Prostate gland (tissue), 2 donors: ENCODE results near the gene PBX4.

Experiments used
- POLR2A ChIP-seq: fragments of 450-650 bp; IDR thresholded peaks from one replicate; pipeline ENCODE4 v1.6.1; 2016; ENCODE audit warnings: antibody characterized with exemption, mild to moderate bottlenecking
- POLR2AphosphoS5 ChIP-seq: sonication (generic); formaldehyde crosslinking; IDR thresholded peaks from one replicate; pipeline ENCODE4 v1.6.1; 2017; ENCODE audit warnings: antibody characterized with exemption
- TF ChIP-seq, protein P1 (sequence below), 4 experiments: fragments of 200-600 bp in 2 of 4; fragments of 450-650 bp in 2 of 4; sonication (generic) in 2 of 4; IDR thresholded peaks; 1 replicate in 3 of 4; 2 replicates in 1 of 4; pipeline ENCODE4 v1.5.1; 2016 to 2019; ENCODE audit warnings: antibody characterized with exemption in 4 of 4, mild to moderate bottlenecking in 2 of 4, moderate library complexity in 2 of 4

DNA sequence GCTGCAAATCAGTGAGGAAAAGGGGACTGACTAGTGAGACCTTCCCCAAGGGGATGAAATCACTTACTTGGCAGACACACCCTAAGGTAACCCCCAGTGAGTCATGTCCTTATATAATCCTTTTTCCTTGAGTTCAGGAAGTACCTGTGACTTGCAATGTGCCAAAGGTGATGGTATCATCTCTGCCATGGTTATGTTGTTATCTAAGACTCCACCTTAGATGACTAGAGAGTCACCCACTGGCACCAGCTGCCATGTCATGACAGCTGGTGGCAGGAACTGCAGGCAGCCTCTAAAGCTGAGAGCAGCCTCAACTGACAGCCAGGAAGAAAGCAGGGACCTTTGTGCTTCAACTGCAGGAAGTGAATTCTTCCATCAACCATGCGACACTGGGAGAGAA, 12.5 kb downstream of the PBX4 start:
- TF ChIP-seq, protein P1, sequence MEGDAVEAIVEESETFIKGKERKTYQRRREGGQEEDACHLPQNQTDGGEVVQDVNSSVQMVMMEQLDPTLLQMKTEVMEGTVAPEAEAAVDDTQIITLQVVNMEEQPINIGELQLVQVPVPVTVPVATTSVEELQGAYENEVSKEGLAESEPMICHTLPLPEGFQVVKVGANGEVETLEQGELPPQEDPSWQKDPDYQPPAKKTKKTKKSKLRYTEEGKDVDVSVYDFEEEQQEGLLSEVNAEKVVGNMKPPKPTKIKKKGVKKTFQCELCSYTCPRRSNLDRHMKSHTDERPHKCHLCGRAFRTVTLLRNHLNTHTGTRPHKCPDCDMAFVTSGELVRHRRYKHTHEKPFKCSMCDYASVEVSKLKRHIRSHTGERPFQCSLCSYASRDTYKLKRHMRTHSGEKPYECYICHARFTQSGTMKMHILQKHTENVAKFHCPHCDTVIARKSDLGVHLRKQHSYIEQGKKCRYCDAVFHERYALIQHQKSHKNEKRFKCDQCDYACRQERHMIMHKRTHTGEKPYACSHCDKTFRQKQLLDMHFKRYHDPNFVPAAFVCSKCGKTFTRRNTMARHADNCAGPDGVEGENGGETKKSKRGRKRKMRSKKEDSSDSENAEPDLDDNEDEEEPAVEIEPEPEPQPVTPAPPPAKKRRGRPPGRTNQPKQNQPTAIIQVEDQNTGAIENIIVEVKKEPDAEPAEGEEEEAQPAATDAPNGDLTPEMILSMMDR (IDR thresholded peaks at IDR 0.05) = no peak
- TF ChIP-seq POLR2AphosphoS5 = no peak
- no peak for TF ChIP-seq POLR2A
